ENCODE measurements around the gene PLXDC2.
"Not testable (repeated sequence)": the region's sequence is repeated elsewhere in the genome, so short reads cannot be mapped to it uniquely, and the experiment has no call there.

Gene PLXDC2

DNA sequence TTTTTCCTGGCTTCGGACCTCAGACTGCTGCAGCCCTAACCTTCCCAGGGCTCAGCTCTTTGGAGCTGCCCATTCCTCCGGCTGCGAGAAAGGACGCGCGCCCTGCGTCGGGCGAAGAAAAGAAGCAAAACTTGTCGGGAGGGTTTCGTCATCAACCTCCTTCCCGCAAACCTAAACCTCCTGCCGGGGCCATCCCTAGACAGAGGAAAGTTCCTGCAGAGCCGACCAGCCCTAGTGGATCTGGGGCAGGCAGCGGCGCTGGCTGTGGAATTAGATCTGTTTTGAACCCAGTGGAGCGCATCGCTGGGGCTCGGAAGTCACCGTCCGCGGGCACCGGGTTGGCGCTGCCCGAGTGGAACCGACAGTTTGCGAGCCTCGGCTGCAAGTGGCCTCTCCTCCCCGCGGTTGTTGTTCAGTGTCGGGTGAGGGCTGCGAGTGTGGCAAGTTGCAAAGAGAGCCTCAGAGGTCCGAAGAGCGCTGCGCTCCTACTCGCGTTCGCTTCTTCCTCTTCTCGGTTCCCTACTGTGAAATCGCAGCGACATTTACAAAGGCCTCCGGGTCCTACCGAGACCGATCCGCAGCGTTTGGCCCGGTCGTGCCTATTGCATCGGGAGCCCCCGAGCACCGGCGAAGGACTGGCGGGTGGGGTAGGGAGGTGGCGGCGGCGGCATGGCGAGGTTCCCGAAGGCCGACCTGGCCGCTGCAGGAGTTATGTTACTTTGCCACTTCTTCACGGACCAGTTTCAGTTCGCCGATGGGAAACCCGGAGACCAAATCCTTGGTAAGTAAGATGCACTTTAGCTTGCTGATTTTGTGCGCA is at the start of gene PLXDC2:
Gene PLXDC2, plus strand, starts transcription at position 22 of the 820 bp plus-strand sequence.
- Histone ChIP-seq H3K27ac (peak within 1 kb of the TSS; percentile 84 to 86), H3K27me3 (no peaks in the 10 kb centered on the region), H3K4me3 (peak within 1 kb of the TSS; percentile 69 to 77), H3K36me3 (no peaks in the 10 kb centered on the region), H3K4me1 (peaks cover 0 to 41% (median 2%) of the 10 kb centered on the region in 4 donors), H3K9me3 (no peaks in the 10 kb centered on the region)
- TF ChIP-seq, protein P1, sequence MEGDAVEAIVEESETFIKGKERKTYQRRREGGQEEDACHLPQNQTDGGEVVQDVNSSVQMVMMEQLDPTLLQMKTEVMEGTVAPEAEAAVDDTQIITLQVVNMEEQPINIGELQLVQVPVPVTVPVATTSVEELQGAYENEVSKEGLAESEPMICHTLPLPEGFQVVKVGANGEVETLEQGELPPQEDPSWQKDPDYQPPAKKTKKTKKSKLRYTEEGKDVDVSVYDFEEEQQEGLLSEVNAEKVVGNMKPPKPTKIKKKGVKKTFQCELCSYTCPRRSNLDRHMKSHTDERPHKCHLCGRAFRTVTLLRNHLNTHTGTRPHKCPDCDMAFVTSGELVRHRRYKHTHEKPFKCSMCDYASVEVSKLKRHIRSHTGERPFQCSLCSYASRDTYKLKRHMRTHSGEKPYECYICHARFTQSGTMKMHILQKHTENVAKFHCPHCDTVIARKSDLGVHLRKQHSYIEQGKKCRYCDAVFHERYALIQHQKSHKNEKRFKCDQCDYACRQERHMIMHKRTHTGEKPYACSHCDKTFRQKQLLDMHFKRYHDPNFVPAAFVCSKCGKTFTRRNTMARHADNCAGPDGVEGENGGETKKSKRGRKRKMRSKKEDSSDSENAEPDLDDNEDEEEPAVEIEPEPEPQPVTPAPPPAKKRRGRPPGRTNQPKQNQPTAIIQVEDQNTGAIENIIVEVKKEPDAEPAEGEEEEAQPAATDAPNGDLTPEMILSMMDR (IDR thresholded peaks at IDR 0.05): no peak
- intact Hi-C loops (cut with DNase I; ENCODE audit: low total_unique reads): loop anchor here (5.0 to 10.0 kb wide), 3 partner anchors 108 to 956 kb away; no protein-coding TSS in a partner anchor
- DNase-seq: peak; percentile 58 to 77

DNA sequence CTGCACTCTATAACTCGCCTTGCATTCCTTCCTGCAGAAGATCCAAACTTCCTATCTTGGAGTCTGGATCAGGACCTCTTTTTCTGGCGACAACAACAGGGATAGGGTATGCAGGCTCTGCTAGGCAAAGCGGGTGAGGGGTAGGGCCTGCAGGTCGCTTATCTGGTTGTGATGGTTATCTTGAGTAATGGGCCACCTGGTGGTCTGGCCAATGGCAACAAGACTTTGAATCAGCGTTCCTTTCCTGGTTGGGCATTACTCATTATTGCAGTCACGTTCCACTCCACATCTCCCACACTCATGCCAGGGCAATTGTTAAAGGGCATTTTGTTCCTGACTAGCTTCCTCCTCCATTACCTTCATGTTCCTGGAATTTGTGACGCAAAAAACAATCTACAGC is 48.4 kb upstream of the PLXDC2 start:
- H3K36me3 ChIP-seq: no peaks in the 10 kb centered on the region
- H3K27me3 ChIP-seq: no peaks in the 10 kb centered on the region
- TF ChIP-seq, protein P1 (IDR thresholded peaks at IDR 0.05): no peak
- DNase-seq: no peak
- intact Hi-C loops (cut with DNase I; ENCODE audit: low total_unique reads): no loop called here
- H3K4me1 ChIP-seq: peaks cover 0 to 18% (median 0%) of the 10 kb centered on the region in 4 donors
- no peak overlapping the region for H3K4me3 ChIP-seq
- no peak overlapping the region for H3K27ac ChIP-seq
- H3K9me3 ChIP-seq: no peaks in the 10 kb centered on the region

DNA sequence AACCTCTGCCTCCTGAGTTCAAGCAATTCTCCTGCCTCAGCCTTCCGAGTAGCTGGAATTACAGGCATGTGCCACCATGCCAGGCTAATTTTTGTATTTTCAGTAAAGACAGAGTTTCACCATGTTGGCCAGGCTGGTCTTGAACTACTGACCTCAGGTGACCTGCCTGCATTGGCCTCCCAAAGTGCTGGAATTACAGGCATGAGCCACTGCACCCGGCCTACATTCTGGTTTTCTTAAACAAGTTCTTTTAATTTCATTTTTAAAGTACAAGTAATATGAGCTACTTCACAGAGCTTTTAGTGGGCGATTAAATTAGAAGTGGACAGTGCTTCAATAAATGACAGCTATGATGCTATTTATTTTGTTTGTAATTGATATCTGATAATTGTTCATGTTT is 46.4 kb upstream of the PLXDC2 start:
- H3K27ac ChIP-seq; H3K27me3 ChIP-seq; H3K9me3 ChIP-seq; H3K4me3 ChIP-seq; DNase-seq; intact Hi-C loops (cut with DNase I; ENCODE audit: low total_unique reads); H3K36me3 ChIP-seq: not testable (repeated sequence)
- peaks cover 0 to 15% (median 0%) of the 10 kb centered on the region in 4 donors for H3K4me1 ChIP-seq

DNA sequence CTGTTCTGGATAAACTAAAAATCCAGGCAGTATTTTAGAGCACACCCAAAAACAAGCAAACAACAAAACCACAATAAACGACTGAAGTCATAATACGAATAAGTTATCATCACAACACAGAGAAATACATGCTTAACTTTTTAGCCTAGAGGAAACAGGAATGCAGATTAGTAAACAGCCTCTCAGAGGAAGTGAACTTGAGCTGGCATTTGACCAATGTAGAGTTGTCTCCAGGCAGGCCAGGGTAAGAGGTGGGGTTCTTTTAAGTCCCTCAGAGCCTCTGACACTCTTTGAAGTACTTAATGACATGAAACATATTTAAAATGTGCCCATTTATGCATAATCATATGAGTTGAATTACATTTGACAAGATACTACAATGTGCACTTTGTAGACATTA is 43.3 kb upstream of the PLXDC2 start:
- Histone ChIP-seq H3K4me3 (no peak overlapping the region), H3K4me1 (peaks cover 0 to 15% (median 0%) of the 10 kb centered on the region in 4 donors), H3K9me3 (no peaks in the 10 kb centered on the region), H3K27me3 (no peaks in the 10 kb centered on the region), H3K27ac (no peak overlapping the region), H3K36me3 (no peaks in the 10 kb centered on the region)
- DNase-seq: no peak
- intact Hi-C loops (cut with DNase I; ENCODE audit: low total_unique reads): no loop called here
- TF ChIP-seq, protein P1 (IDR thresholded peaks at IDR 0.05): no peak

DNA sequence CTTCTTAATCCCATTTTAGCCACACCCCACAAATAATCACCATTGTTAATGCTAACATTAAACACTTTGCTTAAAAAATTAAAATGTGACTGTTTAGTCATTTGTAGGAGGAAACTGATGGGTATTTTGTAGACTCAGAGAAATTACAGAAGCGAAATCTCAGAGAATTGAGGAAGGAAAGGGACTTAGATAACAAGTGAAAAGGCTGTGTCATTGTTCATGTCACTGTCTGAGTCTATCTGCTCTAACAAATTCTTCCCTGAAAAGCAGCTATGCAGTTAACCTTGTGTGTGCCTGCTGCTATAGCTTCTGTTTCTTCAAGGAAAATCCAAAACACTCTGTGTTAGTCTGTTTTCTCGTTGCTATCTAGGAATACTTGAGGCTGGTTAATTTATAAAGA is 40.9 kb upstream of the PLXDC2 start:
- H3K9me3 ChIP-seq: no peaks in the 10 kb centered on the region
- H3K4me1 ChIP-seq: no peaks in the 10 kb centered on the region
- no peaks in the 10 kb centered on the region for H3K27me3 ChIP-seq
- no peak overlapping the region for H3K4me3 ChIP-seq
- DNase-seq: no peak
- intact Hi-C loops (cut with DNase I; ENCODE audit: low total_unique reads): no loop called here
- H3K36me3 ChIP-seq: no peaks in the 10 kb centered on the region
- H3K27ac ChIP-seq: no peak overlapping the region
- TF ChIP-seq, protein P1 (IDR thresholded peaks at IDR 0.05): no peak

DNA sequence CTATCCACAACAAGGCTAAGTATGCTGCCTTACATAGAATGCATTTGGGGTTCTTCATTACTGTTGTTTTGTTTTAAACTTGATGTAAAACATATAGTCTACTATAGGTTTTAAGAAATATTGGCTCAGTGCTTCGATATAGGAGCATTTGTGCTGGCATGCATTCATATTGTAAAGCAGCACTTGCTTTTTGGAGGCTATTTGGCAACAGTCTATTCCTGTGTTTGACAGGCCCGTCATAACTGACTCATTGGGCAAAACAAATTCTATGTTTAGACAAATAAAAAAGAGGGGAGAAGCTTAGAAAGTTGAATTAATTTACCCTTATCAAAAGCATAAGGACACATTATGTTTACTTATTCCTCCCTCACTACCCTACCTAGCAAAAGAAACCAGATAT is 38.4 kb upstream of the PLXDC2 start:
- H3K36me3 ChIP-seq: no peaks in the 10 kb centered on the region
- DNase-seq: no peak
- H3K27ac ChIP-seq: no peak overlapping the region
- H3K4me1 ChIP-seq: no peaks in the 10 kb centered on the region
- TF ChIP-seq, protein P1 (IDR thresholded peaks at IDR 0.05): no peak
- no peaks in the 10 kb centered on the region for H3K27me3 ChIP-seq
- intact Hi-C loops (cut with DNase I; ENCODE audit: low total_unique reads): no loop called here
- H3K9me3 ChIP-seq: no peaks in the 10 kb centered on the region
- H3K4me3 ChIP-seq: no peak overlapping the region

Data from tibial artery (tissue), 4 donors.